WI38 (cell line): Measurements from ENCODE around the gene CAPN1.
"Not testable (repeated sequence)": the region's sequence is repeated elsewhere in the genome, so short reads cannot be mapped to it uniquely, and the experiment has no call there.

Experiments used
- H3K4me3 ChIP-seq: 2 replicates; pipeline ENCODE4 v1.5.1; 2011; ENCODE audit warnings: low read depth, mild to moderate bottlenecking, control low read depth, low read length
- TF ChIP-seq, protein P1 (sequence below): IDR thresholded peaks from 2 replicates; pipeline ENCODE4 v1.5.1; 2012; ENCODE audit warnings: low read depth, mild to moderate bottlenecking, control low read depth, low read length

Gene CAPN1

DNA sequence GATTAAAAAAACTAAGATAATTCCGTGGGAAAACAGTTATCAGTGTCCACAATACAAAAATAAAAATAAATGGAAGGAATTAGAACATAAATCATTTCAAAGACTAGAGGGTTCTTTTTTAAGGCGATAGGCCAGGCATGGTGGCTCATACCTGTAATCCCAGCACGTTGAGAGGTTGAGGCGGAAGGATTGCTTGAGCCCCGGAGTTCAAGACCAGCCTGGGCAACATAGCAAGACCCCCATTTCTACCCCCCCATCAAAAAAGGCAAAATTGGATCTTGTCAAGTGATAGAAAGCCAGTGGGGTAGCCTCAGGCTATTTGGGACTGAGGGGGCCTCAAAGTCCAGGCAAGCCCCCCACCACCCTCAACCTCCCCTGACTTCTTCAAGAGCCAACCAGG lies 59.4 kb downstream of the CAPN1 start:
- no peak overlapping the region for H3K4me3 ChIP-seq
- TF ChIP-seq, protein P1, sequence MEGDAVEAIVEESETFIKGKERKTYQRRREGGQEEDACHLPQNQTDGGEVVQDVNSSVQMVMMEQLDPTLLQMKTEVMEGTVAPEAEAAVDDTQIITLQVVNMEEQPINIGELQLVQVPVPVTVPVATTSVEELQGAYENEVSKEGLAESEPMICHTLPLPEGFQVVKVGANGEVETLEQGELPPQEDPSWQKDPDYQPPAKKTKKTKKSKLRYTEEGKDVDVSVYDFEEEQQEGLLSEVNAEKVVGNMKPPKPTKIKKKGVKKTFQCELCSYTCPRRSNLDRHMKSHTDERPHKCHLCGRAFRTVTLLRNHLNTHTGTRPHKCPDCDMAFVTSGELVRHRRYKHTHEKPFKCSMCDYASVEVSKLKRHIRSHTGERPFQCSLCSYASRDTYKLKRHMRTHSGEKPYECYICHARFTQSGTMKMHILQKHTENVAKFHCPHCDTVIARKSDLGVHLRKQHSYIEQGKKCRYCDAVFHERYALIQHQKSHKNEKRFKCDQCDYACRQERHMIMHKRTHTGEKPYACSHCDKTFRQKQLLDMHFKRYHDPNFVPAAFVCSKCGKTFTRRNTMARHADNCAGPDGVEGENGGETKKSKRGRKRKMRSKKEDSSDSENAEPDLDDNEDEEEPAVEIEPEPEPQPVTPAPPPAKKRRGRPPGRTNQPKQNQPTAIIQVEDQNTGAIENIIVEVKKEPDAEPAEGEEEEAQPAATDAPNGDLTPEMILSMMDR = no peak

DNA sequence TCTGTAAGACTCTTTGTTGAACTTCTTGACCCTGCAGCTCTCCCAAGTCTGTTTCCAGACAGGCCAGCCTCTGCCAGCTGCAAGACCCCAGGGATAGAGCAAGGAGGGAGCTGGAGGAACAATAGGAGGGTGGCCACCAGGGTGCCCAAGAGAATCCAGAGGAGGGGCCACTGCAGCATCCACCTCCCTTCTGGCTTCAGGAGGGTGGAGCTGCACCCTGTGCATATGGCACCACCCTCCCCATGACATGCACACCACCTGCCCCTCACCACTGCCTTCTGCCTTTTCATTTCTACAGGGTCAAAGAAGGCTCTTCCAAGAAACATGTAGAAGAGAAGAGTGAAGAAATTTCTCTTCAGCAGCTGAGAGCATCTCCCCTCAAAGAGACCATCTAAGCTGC lies 60.0 kb downstream of the CAPN1 start:
- no peak overlapping the region for H3K4me3 ChIP-seq
- TF ChIP-seq, protein P1 = no peak

DNA sequence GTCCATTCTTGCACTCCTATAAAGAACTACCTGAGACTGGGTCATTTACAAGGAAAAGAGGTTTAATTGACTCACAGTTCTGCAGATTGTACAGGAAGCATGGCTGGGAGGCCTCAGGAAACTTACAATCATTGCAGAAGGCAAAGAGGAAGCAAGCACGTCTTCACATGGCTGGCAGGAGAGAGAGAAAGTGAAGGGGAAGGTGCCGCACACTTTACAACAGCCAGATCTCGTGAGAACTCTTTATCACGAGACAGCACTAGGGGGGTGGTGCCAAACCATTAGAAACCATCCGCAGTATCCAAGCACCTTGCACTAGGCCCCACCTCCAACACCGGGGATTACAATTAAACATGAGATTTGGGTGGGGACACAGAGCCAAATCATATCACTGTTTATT lies 60.7 kb downstream of the CAPN1 start:
- TF ChIP-seq, protein P1 = no peak
- no peak overlapping the region for H3K4me3 ChIP-seq

DNA sequence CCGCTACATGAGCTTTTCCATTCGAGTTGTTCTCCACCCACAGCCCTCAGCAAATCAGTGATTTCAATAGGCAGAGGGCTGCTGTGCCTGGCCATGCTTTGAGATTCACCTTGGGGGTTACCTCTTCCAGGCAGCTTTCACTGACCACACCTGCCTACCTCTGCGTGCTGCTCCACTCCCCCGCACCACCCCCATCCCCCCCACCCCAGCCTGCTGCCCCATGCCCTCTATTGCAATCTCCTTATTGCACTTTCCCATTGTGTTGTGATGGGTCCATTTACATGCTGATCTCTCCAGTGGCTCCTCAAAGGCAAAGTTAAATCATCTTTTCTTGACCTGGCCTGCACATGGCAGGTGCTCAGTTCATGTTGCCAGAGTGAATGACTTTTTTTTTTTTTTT lies 62.1 kb downstream of the CAPN1 start:
- no peak overlapping the region for H3K4me3 ChIP-seq
- TF ChIP-seq, protein P1 = no peak

DNA sequence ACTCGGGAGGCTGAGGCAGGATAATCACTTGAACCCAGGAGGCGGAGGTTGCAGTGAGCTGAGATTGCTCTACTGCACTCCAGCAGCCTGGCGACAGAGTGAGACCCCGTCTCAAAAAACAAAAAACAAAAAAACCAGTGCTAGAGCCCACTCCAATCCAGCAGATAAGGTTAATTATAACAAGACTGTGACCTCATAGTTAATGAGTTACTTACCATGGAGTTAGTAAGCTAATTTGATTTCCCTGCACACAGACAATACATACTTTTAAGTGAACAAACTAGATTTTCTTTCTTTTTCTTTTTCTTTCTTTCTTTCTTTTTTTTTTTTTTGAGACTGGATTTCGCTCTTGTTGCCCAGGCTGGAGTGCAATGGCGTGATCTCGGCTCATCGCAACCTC lies 63.3 kb downstream of the CAPN1 start:
- not testable (repeated sequence) for H3K4me3 ChIP-seq

DNA sequence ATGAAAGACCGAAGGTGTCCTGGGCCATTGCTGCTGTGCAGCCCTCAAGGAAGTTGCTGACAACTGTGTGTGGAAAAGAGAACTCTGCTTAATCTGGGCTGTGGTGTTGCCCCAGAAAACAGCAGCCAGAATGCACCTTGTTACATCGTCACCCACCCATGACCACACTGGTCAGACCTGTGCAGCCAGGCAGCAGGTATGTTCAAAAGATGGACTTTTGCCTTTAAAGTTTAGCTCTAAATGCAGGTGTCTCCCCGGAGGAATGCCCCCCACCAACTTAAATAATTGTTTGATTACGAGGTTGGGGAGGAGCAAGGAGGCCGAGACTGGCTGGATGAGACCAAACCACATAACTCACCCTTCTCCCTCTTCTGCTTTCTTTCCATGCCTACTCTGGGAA lies 64.8 kb downstream of the CAPN1 start:
- TF ChIP-seq, protein P1 = no peak
- no peak overlapping the region for H3K4me3 ChIP-seq

DNA sequence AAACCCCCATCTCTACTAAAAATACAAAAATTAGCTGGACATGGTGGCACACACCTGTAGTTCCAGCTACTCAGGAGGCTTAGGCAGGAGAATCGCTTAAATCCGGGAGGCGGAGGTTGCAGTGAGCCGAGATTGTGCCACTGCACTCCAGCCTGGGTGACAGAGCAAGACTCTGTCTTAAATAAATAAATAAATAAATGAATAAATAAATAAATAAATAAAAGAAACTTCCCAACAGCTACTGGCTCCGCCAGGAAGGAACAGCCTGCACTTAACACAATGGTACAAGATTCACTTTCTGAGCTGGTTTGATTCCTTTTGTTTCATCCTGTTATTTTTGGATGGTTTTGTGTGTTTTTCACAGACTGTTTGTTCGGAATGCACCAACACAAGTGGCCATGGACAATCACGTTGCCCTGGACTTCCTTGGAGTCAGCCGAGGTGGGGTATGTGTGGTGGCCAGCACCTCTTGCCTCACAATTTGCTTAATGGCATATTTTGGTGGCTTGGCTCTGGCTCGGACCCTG lies 66.5 kb downstream of the CAPN1 start:
- H3K4me3 ChIP-seq = not testable (repeated sequence)

DNA sequence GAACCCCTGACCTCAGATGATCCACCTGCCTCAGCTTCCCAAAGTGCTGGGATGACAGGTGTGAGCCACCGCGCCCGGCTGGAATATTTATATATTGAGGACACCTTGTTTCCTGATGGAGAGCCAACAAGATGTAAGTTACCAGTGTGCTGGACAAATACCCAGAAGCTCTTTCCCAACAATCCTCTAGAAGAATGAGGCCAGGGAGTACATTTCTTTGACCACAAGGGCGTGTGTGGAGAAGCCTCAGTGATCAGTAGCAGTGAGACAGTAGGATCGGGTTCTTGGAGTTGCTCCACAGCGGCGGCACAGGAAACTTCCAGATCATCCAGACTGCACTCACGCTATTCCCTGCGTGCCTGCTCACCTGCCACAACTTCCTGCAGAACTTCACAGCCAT lies 69.7 kb downstream of the CAPN1 start:
- H3K4me3 ChIP-seq = no peak overlapping the region
- TF ChIP-seq, protein P1 = no peak
